Activated T-helper 2 cell treated with anti-CD3 and anti-CD28 coated beads, Interferon-gamma antibody, Interleukin-2, Interleukin-4, amounts not matched to agents 10 μg/mL and 5 μg/mL and 100 μg/mL, durations not matched to agents 14 hours and 24 hours and 36 hours (primary cell): Measurements from ENCODE around the gene ZWILCH. TPM values are rescaled to one million over a fixed set of nuclear protein-coding genes. Genes with fewer than 3 reads are reported as not detected.

Experiments
- DNase-seq: peaks from one replicate; pipeline ENCODE4 v3.0.0; 2021; ENCODE audit warnings: low spot score
- H3K27ac Mint-ChIP-seq: one replicate; pipeline ENCODE4 v1.8.0; 2021; ENCODE audit warnings: mixed read lengths
- H3K27me3 Mint-ChIP-seq: one replicate; pipeline ENCODE4 v1.8.0; 2021; ENCODE audit warnings: low read depth, mixed read lengths
- H3K36me3 Mint-ChIP-seq: one replicate; pipeline ENCODE4 v1.8.0; 2021; ENCODE audit warnings: low read depth, mixed read lengths
- H3K4me1 Mint-ChIP-seq: one replicate; pipeline ENCODE4 v1.8.0; 2021; ENCODE audit warnings: low read depth, mixed read lengths
- H3K4me3 Mint-ChIP-seq: one replicate; pipeline ENCODE4 v1.8.0; 2021; ENCODE audit warnings: low read depth, mild to moderate bottlenecking, moderate library complexity, mixed read lengths
- H3K9me3 Mint-ChIP-seq: one replicate; pipeline ENCODE4 v1.8.0; 2021; ENCODE audit warnings: mixed read lengths
- intact Hi-C: fragments of 100-400 bp; cut with micrococcal nuclease; formaldehyde crosslinking; loops from one replicate; pipeline ENCODE4 v1.15.1; 2023
- total RNA-seq: library from RNA; stranded (reverse); gene quantifications from 2 replicates; pipeline ENCODE4 v1.2.3, GENCODE V29; 2022

ZWILCH gene
- total RNA-seq, 1 donor from 2014 or later = 34.5 TPM

GRCh38 chr15:66565741-66566144 is 60.6 kb downstream of the ZWILCH start, which contains the start of gene LCTL:
Gene LCTL (minus strand): TSS chr15:66565998. CDS start chr15:66565365, 633 bp downstream.
- Mint-ChIP-seq H3K27ac (no peak within 1 kb of the TSS), H3K4me3 (no peak within 1 kb of the TSS), H3K4me1 (peaks cover 6% of the 10 kb centered on the region), H3K9me3 (no peaks in the 10 kb centered on the region), H3K36me3 (no peaks in the 10 kb centered on the region), H3K27me3 (no peaks in the 10 kb centered on the region)
- no peak for DNase-seq
- intact Hi-C loops = no loop called here

GRCh38 chr15:66566963-66567531 is 61.9 kb downstream of the ZWILCH start:
- peak; percentile 32 for DNase-seq
- H3K27ac Mint-ChIP-seq = no peak overlapping the region
- no peaks in the 10 kb centered on the region for H3K36me3 Mint-ChIP-seq
- no peaks in the 10 kb centered on the region for H3K9me3 Mint-ChIP-seq
- peaks cover 6% of the 10 kb centered on the region for H3K4me1 Mint-ChIP-seq
- intact Hi-C loops = no loop called here
- no peaks in the 10 kb centered on the region for H3K27me3 Mint-ChIP-seq
- H3K4me3 Mint-ChIP-seq = no peak overlapping the region

DNA sequence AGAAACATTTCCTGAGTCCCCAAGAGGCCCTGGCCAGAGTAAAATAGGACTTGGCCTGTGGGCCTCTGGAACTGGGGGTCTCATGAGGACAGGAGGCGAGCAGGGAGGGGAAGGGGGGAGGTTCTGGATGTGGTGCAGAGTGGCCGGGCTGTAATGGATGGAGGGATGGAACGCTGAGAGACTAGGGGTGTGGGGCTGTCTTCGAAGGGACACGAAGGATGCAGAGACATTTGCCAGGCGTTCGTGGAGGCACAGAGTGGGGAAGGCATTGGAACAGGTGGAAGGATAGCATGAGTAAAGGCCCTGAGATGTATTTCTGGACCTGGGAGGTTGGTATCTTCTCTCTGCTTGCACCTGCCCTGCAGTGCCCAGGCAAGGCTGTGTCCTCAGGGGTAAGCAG is 62.8 kb downstream of the ZWILCH start:
- H3K36me3 Mint-ChIP-seq = no peaks in the 10 kb centered on the region
- H3K4me1 Mint-ChIP-seq = peaks cover 6% of the 10 kb centered on the region
- no peak overlapping the region for H3K27ac Mint-ChIP-seq
- no peaks in the 10 kb centered on the region for H3K9me3 Mint-ChIP-seq
- no peaks in the 10 kb centered on the region for H3K27me3 Mint-ChIP-seq
- no peak for DNase-seq
- H3K4me3 Mint-ChIP-seq = no peak overlapping the region
- intact Hi-C loops = no loop called here

- Mint-ChIP-seq H3K27ac (no peak overlapping the region), H3K36me3 (no peaks in the 10 kb centered on the region), H3K27me3 (no peaks in the 10 kb centered on the region), H3K4me1 (peaks cover 9% of the 10 kb centered on the region), H3K4me3 (no peak overlapping the region), H3K9me3 (no peaks in the 10 kb centered on the region)
- DNase-seq = no peak
- intact Hi-C loops = no loop called here
Observed at GRCh38 chr15:66569461-66570137, 64.5 kb downstream of the ZWILCH start.

DNA sequence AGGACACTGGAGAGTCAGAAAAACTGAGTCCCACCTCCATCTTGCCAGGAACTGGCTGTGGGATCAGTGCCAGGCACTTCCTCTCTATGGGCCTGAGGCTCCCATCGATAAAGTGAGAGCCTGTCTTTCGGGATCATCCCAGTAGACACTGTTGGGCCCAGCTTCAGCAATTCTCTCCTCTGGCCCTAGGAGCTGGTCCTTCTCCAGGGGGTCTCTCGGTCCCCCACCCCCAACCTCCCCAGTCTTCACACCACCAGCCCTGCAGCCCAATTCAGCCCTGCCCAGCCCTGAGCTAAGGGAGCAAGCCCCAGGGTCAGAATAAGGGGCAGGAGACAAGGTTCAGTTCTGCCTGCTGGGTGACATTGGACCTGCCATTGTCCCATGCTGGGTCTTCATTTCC is 65.2 kb downstream of the ZWILCH start:
- intact Hi-C loops = no loop called here
- Mint-ChIP-seq H3K36me3 (no peaks in the 10 kb centered on the region), H3K27me3 (no peaks in the 10 kb centered on the region), H3K9me3 (no peaks in the 10 kb centered on the region), H3K4me3 (no peak overlapping the region), H3K27ac (no peak overlapping the region), H3K4me1 (peaks cover 9% of the 10 kb centered on the region)
- no peak for DNase-seq

DNA sequence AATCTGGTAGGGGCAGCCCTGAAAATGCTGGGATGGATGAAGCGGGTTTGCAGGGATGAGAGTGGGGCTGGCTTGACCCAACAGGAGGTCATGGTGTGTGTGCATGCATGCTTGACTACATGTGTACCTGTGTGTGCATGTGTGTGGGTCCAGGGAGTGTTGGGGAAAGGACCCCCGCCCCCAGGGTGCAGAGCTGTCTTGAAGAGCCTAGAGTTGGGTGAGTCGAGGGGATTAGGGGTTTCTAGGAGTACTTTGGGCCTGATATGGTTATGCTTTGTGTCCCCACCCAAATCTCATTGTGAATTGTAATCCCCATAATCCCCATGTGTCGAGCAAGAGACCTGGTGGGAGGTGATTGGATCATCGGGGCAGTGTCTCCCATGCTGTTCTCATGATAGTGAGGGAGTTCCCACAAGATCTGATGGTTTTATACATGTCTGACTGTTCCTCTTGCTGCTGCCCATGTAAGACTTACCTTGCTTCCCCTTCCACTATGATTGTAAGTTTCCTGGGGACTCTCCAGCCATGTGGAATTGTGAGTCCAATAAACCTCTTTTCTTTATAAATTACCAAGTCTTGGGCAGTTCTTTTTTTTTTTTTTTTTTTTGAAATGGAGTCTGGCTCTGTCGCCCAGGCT is 65.8 kb downstream of the ZWILCH start:
- DNase-seq = no peak
- peaks cover 9% of the 10 kb centered on the region for H3K4me1 Mint-ChIP-seq
- no peaks in the 10 kb centered on the region for H3K27me3 Mint-ChIP-seq
- H3K4me3 Mint-ChIP-seq = no peak overlapping the region
- intact Hi-C loops = no loop called here
- H3K27ac Mint-ChIP-seq = no peak overlapping the region
- H3K9me3 Mint-ChIP-seq = no peaks in the 10 kb centered on the region
- no peaks in the 10 kb centered on the region for H3K36me3 Mint-ChIP-seq

- intact Hi-C loops = no loop called here
- Mint-ChIP-seq H3K27ac (no peak overlapping the region), H3K4me1 (peaks cover 4% of the 10 kb centered on the region), H3K9me3 (no peaks in the 10 kb centered on the region), H3K36me3 (no peaks in the 10 kb centered on the region), H3K4me3 (no peak overlapping the region), H3K27me3 (no peaks in the 10 kb centered on the region)
- no peak for DNase-seq
Observed at GRCh38 chr15:66572146-66572545, 67.0 kb downstream of the ZWILCH start.

DNA sequence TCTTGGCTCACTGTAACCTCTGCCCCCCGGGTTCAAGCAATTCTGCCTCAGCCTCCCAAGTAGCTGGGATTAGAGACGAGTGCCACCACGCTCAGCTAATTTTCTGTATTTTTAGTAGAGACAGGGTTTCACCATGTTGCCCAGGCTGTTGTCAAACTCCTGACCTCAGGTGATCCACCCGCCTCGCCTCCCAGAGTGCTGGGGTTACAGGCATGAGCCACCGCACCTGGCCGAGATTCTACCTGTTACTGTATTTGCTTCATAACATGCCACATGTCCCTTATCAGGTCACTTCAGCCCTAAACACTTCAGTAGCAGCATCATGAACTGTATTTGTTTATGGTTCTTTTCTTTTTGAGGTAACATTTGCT is 68.2 kb downstream of the ZWILCH start:
- no peaks in the 10 kb centered on the region for H3K9me3 Mint-ChIP-seq
- no peak overlapping the region for H3K4me3 Mint-ChIP-seq
- no peak overlapping the region for H3K27ac Mint-ChIP-seq
- peaks cover 7% of the 10 kb centered on the region for H3K4me1 Mint-ChIP-seq
- intact Hi-C loops = no loop called here
- no peak for DNase-seq
- H3K36me3 Mint-ChIP-seq = no peaks in the 10 kb centered on the region
- H3K27me3 Mint-ChIP-seq = no peaks in the 10 kb centered on the region

DNA sequence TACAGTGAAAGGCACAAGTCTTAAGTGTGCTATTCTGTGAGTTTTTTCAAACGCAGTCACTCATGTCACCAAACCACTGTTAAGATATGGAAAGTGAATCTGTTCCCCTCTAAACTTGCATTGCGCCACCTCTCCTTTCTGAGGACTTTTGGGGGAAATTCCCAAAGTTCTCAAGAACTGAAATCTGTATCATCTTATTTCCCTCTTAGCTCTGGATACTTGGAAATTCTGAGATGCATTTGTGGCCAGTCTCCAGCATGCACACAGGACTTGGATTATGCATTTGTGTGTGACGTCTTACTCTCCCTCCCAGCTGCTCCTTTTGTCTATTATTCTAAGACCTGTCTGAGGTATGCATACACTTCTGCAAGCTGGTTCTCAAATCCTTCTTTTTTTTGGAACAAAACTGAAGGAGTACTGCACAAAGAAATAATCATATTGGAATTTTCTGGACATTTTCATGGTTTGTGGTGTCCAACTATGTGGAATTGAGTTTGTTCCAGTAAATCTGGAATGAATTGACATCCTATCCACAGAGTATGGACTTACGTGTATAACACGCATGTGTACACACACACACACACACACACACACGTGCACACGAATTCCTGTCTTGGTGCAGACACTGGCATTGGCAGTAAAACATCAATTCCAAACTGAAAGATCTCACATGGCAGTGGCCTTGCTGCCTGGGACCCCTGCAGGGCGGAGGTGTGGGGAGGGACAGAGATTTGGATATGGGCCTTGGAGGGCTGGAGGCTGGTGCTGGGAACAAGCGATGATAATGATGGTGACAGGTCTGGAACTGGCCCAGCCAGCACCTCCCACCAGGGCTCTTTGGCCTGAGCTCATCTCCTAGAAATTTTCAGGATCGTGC is 68.8 kb downstream of the ZWILCH start:
- no peak for DNase-seq
- intact Hi-C loops = no loop called here
- Mint-ChIP-seq H3K27me3 (no peaks in the 10 kb centered on the region), H3K27ac (no peak overlapping the region), H3K36me3 (no peaks in the 10 kb centered on the region), H3K4me3 (no peak overlapping the region), H3K9me3 (no peaks in the 10 kb centered on the region), H3K4me1 (peaks cover 7% of the 10 kb centered on the region)

GRCh38 chr15:66574596-66574950 is 69.4 kb downstream of the ZWILCH start:
- Mint-ChIP-seq H3K27ac (no peak overlapping the region), H3K4me3 (no peak overlapping the region), H3K36me3 (no peaks in the 10 kb centered on the region), H3K9me3 (no peaks in the 10 kb centered on the region), H3K27me3 (no peaks in the 10 kb centered on the region), H3K4me1 (peaks cover 7% of the 10 kb centered on the region)
- no peak for DNase-seq
- intact Hi-C loops = no loop called here

DNA sequence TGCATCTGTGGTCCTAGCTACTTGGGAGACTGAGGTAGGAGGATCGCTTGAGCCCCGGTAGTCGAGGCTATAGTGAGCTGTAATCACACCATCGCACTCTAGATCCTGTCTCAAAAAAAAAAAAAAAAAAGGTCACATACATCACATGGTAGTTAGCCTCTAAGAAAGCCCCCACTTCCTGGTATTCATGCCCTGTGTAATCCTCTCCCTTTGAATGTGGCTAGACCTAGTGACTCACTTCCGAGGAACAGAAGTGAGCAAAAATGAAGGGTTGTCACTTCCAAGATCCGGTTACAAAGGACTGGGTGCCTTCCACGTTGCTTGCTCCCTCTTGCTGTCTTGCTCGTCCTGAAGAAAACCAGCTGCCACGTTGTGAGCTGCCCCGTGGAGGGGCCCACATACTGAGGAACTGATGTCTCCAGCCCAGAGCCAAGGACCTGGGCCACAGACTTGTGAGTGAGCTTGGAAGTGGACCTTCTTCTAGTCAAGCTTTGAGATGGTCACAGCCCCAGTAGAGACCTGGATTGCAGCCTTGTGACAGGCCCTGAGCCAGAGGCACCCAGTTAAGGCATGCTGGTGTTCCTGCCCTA is 73.3 kb downstream of the ZWILCH start:
- no peak overlapping the region for H3K27ac Mint-ChIP-seq
- DNase-seq = no peak

DNA sequence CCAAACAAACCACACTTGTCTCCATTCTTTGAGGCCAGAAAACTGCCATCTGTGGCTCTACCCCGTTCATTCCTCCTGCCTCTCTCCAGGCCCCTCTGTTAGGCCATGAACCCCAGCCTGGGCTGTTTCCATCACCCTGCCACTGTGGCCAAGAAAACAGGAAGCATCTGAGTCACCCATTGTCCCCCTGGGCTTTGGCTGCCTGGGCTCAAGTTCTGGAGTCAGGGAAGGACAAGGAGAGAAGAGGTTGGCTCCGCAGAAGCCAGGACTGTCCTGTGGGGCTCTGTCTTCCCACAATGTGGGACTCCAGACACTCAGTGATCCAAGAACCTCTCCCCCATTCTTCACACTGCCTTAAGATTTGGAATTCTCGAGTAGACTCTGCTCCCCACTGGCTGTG is 75.5 kb downstream of the ZWILCH start:
- Mint-ChIP-seq H3K4me3 (no peak overlapping the region), H3K9me3 (no peaks in the 10 kb centered on the region), H3K27me3 (peaks cover 2% of the 10 kb centered on the region), H3K27ac (no peak overlapping the region), H3K4me1 (peaks cover 5% of the 10 kb centered on the region), H3K36me3 (no peaks in the 10 kb centered on the region)
- no peak for DNase-seq
- intact Hi-C loops = no loop called here

More for the DNA sequence above, 73.3 kb downstream of the ZWILCH start:
- intact Hi-C loops = no loop called here
- Mint-ChIP-seq H3K4me3 (no peak overlapping the region), H3K9me3 (no peaks in the 10 kb centered on the region), H3K36me3 (no peaks in the 10 kb centered on the region), H3K4me1 (peaks cover 7% of the 10 kb centered on the region), H3K27me3 (no peaks in the 10 kb centered on the region)
